ENCODE results near the gene MEAK7.

DNA sequence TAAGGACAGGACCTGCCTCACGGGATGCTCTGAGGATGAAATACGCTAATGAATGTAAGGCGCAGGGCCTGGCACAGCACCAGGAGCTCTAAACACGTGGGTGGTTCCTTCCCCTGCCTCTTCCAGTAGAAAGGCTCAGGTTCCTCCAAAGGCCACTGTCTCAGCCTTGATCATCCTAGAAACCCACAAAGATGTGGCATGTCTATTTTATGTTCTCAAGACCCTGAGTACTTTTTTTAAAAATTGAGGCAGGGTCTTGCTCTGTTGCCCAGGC is 17.0 kb upstream of the MEAK7 start:
- TF ChIP-seq TEAD4 (IDR thresholded peaks at IDR 0.05) (no peak), EP300 (IDR thresholded peaks at IDR 0.05; ENCODE audit: borderline replicate concordance) (no peak), YY1 (IDR thresholded peaks at IDR 0.05; ENCODE audit: low read depth) (no peak), MAX (IDR thresholded peaks at IDR 0.05) (peak; percentile 2; the same call in 1 of the 2 replicates), CEBPB (IDR thresholded peaks at IDR 0.05) (no peak), CREB1 (IDR thresholded peaks at IDR 0.05; ENCODE audit: low read depth) (no peak), EGR1 (IDR thresholded peaks at IDR 0.05) (no peak), NFIC (IDR thresholded peaks at IDR 0.05) (no peak)
- TF ChIP-seq, protein P1, sequence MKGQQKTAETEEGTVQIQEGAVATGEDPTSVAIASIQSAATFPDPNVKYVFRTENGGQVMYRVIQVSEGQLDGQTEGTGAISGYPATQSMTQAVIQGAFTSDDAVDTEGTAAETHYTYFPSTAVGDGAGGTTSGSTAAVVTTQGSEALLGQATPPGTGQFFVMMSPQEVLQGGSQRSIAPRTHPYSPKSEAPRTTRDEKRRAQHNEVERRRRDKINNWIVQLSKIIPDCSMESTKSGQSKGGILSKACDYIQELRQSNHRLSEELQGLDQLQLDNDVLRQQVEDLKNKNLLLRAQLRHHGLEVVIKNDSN (IDR thresholded peaks at IDR 0.05): peak; percentile 0

All from Ishikawa (cell line).